HUES64 (cell line): ENCODE measurements around the gene FRS3.

ENCODE experiments used
- H3K27ac ChIP-seq: 2 replicates; pipeline ENCODE4 v1.7.0; 2013; ENCODE audit warnings: low read depth, low read length, inconsistent platforms
- H3K27me3 ChIP-seq: 2 replicates; pipeline ENCODE4 v1.6.1; 2013; ENCODE audit warnings: mild to moderate bottlenecking, low read length; ENCODE audit not compliant: insufficient read depth
- H3K36me3 ChIP-seq: 2 replicates; pipeline ENCODE4 v1.6.1; 2013; ENCODE audit warnings: mild to moderate bottlenecking, low read length; ENCODE audit not compliant: insufficient read depth
- H3K4me1 ChIP-seq: 2 replicates; pipeline ENCODE4 v1.6.1; 2013; ENCODE audit warnings: mild to moderate bottlenecking, low read length, moderate library complexity; ENCODE audit not compliant: insufficient read depth
- H3K4me3 ChIP-seq: 2 replicates; pipeline ENCODE4 v1.5.1; 2013; ENCODE audit warnings: mild to moderate bottlenecking, low read length, moderate library complexity
- H3K9ac ChIP-seq: 2 replicates; pipeline ENCODE4 v1.6.1; 2013; ENCODE audit warnings: mild to moderate bottlenecking, low read depth, low read length
- H3K9me3 ChIP-seq: 2 replicates; pipeline ENCODE4 v1.6.1; 2013; ENCODE audit warnings: low read depth, low read length; ENCODE audit not compliant: insufficient read depth
- WGBS: fragments of 150-250, 120-280 bp; methylation state at CpG from one replicate; pipeline ENCODE4 v1.1.7; 2013; ENCODE audit warnings: missing lambda C conversion rate; 5-methylcytosine and 5-hydroxymethylcytosine counted together

The FRS3 gene

DNA sequence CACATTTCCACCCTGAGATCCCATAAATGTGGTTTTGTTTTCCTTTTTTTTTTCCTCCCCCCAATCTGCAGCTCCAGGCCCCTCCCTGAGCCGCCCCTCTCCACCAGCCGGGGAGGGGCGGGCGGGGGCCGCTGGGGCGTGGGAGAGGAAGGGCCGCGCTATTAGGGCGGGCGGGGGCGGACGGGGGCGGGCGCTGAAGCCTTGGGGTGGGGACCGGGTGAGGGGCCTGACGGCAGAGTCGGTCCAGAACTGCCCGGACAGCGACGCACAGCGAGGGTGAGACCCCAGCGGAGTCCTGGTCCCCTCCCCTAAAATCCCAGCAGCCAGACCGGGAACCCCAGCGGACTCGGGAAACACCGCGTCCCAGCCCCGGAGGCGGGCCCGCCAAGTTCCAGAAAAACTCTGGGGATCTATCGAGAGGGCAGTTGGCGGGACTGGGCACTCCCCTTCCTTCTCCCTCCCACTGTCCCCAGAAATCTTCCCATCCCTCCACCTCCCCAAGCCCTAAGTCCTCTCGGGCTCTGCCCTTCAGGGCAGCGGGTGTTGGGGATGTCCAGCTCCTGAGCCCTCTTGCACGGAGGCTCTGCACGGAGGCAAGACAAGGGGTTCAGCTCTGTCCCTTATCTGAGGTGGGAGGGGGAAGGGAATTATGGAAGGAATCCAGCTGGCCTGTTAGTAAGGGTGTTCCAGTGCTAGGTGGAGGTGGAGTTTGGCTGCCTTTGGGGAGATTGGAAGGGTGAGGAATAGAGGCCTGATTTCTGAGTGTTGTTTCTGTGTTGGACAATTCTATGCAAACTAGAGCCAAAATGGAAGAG, 1.1 kb upstream of the FRS3 start, which contains the start of gene PRICKLE4:
TSS of gene PRICKLE4 (plus strand) at position 232 of the 815 bp plus-strand sequence. CDS start 2,692 bp downstream, outside the sequence.
- Histone ChIP-seq H3K4me1 (0 out of 2 replicates have a peak, but pooled peaks cover 3% of the 10 kb centered on the region), H3K4me3 (peak within 1 kb of the TSS; percentile 87), H3K36me3 (peaks cover 4% of the 10 kb centered on the region; the same call in 1 of the 2 replicates), H3K27ac (no peak within 1 kb of the TSS), H3K9ac (peak within 1 kb of the TSS; percentile 69; the same call in 1 of the 2 replicates), H3K9me3 (no peaks in the 10 kb centered on the region), H3K27me3 (peaks cover 49% of the 10 kb centered on the region)
- WGBS, result 1% methylated on average over 31 of the region's 36 CpGs

- H3K27me3 ChIP-seq, result peaks cover 34% of the 10 kb centered on the region
- WGBS, result 3% methylated on average over 16 of the region's 16 CpGs
- H3K4me1 ChIP-seq, result 0 out of 2 replicates have a peak, but pooled peaks cover under 1% of the 10 kb centered on the region
- peak overlapping the region; percentile 69 for H3K9ac ChIP-seq
- H3K27ac ChIP-seq, result no peak overlapping the region
- H3K9me3 ChIP-seq, result no peaks in the 10 kb centered on the region
- peak overlapping the region; percentile 87 for H3K4me3 ChIP-seq
- peaks cover 17% of the 10 kb centered on the region for H3K36me3 ChIP-seq
Measured at GRCh38 chr6:41779336-41779735, 364 bp downstream of the FRS3 start.

DNA sequence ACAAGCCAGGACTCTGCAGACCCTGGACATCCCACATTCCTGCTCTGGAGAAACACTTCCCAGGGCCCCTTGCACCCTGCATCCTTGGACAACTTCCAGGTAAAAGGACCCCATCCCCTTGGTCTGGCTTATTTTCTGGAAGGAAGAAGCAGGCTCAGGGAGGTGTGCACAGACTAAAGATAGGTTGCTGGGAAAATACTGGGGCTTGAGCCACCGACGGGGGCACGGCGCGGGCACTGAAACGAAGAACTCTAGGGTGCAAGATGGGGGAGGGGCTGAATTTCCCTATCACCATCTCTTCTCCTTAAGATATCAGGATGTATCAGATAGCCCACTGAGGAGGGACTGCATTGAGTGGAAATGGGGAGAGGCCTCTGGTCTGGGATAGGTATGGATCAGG, 805 bp downstream of the FRS3 start:
- no peaks in the 10 kb centered on the region for H3K9me3 ChIP-seq
- H3K27me3 ChIP-seq, result peaks cover 30% of the 10 kb centered on the region
- H3K4me3 ChIP-seq, result peak overlapping the region; percentile 87
- H3K4me1 ChIP-seq, result no peaks in the 10 kb centered on the region
- WGBS, result 54% methylated on average over 2 of the region's 6 CpGs
- H3K36me3 ChIP-seq, result peaks cover 19% of the 10 kb centered on the region
- H3K9ac ChIP-seq, result no peak overlapping the region
- H3K27ac ChIP-seq, result no peak overlapping the region

DNA sequence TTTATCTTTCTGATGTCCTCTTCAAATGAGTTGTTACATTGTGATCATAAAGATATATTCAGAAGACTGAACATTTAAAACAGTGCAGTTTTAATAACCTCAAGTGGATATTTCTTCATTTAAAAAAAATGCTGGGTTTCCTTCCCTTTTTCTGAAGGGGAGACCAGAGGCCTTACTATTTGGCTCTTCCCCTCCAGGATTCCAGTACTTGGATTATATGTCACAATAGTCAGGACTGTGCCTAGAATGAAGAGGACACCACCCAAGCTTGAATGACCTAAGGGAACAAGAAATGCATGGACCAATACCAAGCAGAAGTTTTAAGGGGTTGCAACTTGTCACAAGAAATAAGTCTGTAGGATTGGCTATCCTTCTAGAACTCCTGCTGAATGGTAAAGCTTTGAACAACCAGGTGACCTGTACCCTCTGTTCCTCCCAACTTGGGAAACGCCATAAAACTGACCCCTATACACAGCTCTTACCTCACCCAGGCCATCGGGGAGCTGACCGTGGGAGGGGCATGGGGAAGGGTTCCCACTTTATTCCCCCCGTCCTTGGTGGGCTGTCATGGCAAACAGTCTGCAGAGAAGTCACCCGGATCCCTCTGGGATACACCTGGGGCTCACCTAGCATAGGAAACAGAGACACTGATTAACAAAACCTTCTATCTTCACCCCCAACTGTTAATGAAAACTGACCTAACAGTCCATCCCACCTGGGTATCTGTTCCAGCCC, 2.0 kb downstream of the FRS3 start:
- H3K4me3 ChIP-seq, result no peak overlapping the region
- H3K27ac ChIP-seq, result no peak overlapping the region
- H3K4me1 ChIP-seq, result no peaks in the 10 kb centered on the region
- peaks cover 18% of the 10 kb centered on the region for H3K27me3 ChIP-seq
- 86% methylated on average over 5 of the region's 5 CpGs for WGBS
- H3K9ac ChIP-seq, result no peak overlapping the region
- no peaks in the 10 kb centered on the region for H3K9me3 ChIP-seq
- peaks cover 20% of the 10 kb centered on the region for H3K36me3 ChIP-seq

- H3K4me1 ChIP-seq, result no peaks in the 10 kb centered on the region
- H3K27ac ChIP-seq, result no peak overlapping the region
- no peaks in the 10 kb centered on the region for H3K27me3 ChIP-seq
- no peak overlapping the region for H3K9ac ChIP-seq
- 97% methylated on average over 12 of the region's 13 CpGs for WGBS
- H3K4me3 ChIP-seq, result no peak overlapping the region
- no peaks in the 10 kb centered on the region for H3K9me3 ChIP-seq
- peaks cover 34% of the 10 kb centered on the region for H3K36me3 ChIP-seq
Measured at GRCh38 chr6:41775293-41775882, 4.3 kb downstream of the FRS3 start.

- H3K27ac ChIP-seq, result no peak overlapping the region
- no peaks in the 10 kb centered on the region for H3K4me1 ChIP-seq
- peaks cover 36% of the 10 kb centered on the region for H3K36me3 ChIP-seq
- H3K27me3 ChIP-seq, result no peaks in the 10 kb centered on the region
- no peak overlapping the region for H3K9ac ChIP-seq
- 94% methylated on average over 3 of the region's 3 CpGs for WGBS
- no peak overlapping the region for H3K4me3 ChIP-seq
- no peaks in the 10 kb centered on the region for H3K9me3 ChIP-seq
Measured at GRCh38 chr6:41774841-41775240, 4.9 kb downstream of the FRS3 start.

DNA sequence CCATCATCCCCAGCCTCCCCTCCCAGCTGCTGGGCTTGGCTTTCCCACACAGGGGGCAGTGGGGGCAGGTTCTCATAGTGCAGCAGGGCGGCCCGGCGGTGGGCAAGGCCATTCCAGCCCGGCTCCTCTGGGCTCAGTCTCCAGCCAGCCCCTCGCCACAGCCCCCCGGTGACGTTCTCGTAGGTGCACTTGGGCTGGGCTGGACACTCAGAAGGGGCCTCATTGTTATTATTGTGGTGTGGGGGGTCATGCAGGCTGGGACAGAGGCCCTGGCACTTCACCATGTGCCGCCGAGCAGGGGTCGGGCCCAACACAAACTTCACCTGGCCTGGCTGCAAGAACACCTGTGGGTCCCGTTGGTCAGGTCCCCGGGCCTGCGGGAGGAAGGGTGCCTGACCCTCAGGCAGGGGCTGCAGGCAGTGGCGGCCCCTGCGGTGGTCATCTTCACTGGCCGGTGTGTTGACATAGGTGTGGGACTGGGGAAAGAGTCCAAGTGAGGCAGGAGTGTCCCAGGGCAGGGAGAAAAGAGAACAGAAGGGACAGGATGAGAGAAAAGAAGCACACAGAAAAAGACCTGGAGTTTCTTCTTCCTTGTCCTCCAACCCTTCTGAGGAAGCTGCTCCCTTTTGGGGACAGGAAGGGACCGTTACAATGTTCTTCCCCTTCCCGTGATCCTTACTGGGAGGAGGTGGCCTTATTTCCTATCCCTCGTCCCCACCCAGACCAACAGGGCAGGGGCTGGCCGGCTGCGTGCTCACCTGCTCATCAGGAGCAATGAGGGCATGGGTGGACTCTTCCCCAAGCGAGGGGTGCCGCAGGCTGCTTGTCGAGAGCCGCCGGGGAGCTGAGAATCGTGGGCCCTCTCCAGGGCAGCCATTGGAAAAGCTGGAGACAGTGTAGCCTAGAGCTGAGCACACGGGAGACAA, 8.4 kb downstream of the FRS3 start:
- Histone ChIP-seq H3K9ac (no peak overlapping the region), H3K4me1 (peaks cover 9% of the 10 kb centered on the region), H3K9me3 (no peaks in the 10 kb centered on the region), H3K27ac (no peak overlapping the region), H3K4me3 (no peak overlapping the region), H3K27me3 (no peaks in the 10 kb centered on the region), H3K36me3 (peaks cover 32% of the 10 kb centered on the region)
- WGBS, result 93% methylated on average over 29 of the region's 29 CpGs

- 95% methylated on average over 30 of the region's 30 CpGs for WGBS
- H3K36me3 ChIP-seq, result peaks cover 31% of the 10 kb centered on the region
- no peak overlapping the region for H3K9ac ChIP-seq
- H3K9me3 ChIP-seq, result no peaks in the 10 kb centered on the region
- peaks cover 9% of the 10 kb centered on the region for H3K4me1 ChIP-seq
- no peaks in the 10 kb centered on the region for H3K27me3 ChIP-seq
- no peak overlapping the region for H3K27ac ChIP-seq
- H3K4me3 ChIP-seq, result no peak overlapping the region
Measured at GRCh38 chr6:41770381-41771057, 9.2 kb downstream of the FRS3 start.

DNA sequence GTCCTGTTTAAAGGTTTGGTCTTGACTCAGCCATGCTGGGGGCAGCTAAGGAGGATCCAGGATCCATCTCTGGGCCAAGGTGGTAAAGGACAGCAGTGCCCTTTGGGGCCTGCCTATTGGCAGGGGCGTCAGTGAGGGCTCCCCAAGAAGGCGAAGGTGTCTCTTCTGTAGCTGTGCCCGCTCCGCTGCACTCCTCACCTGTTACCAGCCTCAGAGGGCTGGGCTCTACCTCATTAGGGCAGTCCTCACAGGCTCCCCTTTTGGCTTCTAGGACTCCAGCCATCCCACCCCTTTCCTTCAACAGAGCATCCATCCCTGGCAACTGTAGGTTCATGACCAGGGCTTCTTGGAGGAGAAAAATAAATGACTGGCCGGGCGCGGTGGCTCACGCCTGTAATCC, 10.3 kb downstream of the FRS3 start:
- H3K27ac ChIP-seq, result no peak overlapping the region

More for the DNA sequence above, 10.3 kb downstream of the FRS3 start:
- 95% methylated on average over 8 of the region's 8 CpGs for WGBS
- Histone ChIP-seq H3K27me3 (no peaks in the 10 kb centered on the region), H3K36me3 (peaks cover 20% of the 10 kb centered on the region), H3K9me3 (no peaks in the 10 kb centered on the region), H3K9ac (no peak overlapping the region), H3K4me1 (peaks cover 9% of the 10 kb centered on the region), H3K4me3 (no peak overlapping the region)
